ENCODE data around the gene TBC1D3K.
"Not testable (repeated sequence)": the region's sequence is repeated elsewhere in the genome, so short reads cannot be mapped to it uniquely, and the experiment has no call there.

Gene TBC1D3K

DNA sequence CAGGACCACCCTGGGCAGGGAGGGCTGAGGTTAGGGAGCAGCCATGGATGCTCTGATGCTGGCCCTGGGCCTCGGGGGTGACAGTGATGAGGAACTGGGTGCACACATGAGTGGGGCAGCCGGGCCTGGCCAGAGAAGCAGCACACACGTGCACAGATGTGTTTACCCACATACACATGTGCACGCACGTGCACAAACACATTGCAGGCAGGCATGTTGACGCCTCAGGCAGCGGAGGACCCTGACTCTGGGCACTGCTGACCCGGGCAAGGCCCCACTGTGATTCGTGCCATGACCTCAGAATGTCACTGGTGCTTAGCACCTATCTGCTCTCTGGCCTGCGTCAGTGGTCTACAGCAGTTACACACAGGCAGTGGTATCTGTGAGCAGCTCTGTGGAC is at the start of gene TBC1D3K:
TSS of gene TBC1D3K (plus strand) at position 301 of the 400 bp plus-strand sequence. CDS start 1,585 bp downstream, outside the sequence.
- H3K9me3 Mint-ChIP-seq; H3K4me3 Mint-ChIP-seq; H3K27me3 Mint-ChIP-seq (ENCODE audit: low read depth); H3K27ac Mint-ChIP-seq; H3K4me1 Mint-ChIP-seq (ENCODE audit: low read depth); H3K36me3 Mint-ChIP-seq (ENCODE audit: low read depth): not testable (repeated sequence)

GRCh38 chr17:37884516-37884915 is 39.7 kb upstream of the TBC1D3K start:
- Mint-ChIP-seq H3K27ac (peak overlapping the region; percentile 43), H3K4me3 (peak overlapping the region; percentile 38)

DNA sequence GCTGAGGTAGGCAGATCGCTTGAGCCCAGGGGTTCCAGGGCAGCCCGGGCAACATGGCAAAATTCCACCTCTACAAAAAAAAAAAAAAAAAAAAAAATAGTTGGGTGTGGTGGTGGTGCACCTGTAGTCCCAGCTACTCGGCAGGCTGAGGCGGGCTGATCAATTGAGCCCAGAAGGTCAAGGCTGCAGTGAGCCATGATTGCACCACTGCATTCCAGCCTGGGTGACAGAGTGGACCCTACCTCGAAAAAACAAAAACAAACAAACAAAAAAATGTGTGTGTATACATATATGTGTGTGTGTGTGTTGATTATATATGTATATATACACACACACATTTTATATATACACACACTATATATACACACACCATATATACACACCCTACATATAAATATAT is 39.1 kb upstream of the TBC1D3K start:
- H3K4me1 Mint-ChIP-seq (ENCODE audit: low read depth): peaks cover 11% of the 10 kb centered on the region

More at GRCh38 chr17:37884516-37884915, 39.7 kb upstream of the TBC1D3K start:
- H3K4me1 Mint-ChIP-seq (ENCODE audit: low read depth): peaks cover 11% of the 10 kb centered on the region
- H3K36me3 Mint-ChIP-seq (ENCODE audit: low read depth): no peaks in the 10 kb centered on the region
- H3K9me3 Mint-ChIP-seq: no peaks in the 10 kb centered on the region
- peaks cover 5% of the 10 kb centered on the region for H3K27me3 Mint-ChIP-seq (ENCODE audit: low read depth)

GRCh38 chr17:37888881-37889280 is 35.3 kb upstream of the TBC1D3K start:
- Mint-ChIP-seq H3K9me3 (no peaks in the 10 kb centered on the region), H3K27ac (no peak overlapping the region), H3K4me1 (ENCODE audit: low read depth) (peaks cover 9% of the 10 kb centered on the region), H3K36me3 (ENCODE audit: low read depth) (no peaks in the 10 kb centered on the region), H3K27me3 (ENCODE audit: low read depth) (no peaks in the 10 kb centered on the region), H3K4me3 (no peak overlapping the region)

More for the DNA sequence above, 39.1 kb upstream of the TBC1D3K start:
- no peak overlapping the region for H3K4me3 Mint-ChIP-seq
- H3K27me3 Mint-ChIP-seq (ENCODE audit: low read depth): peaks cover 5% of the 10 kb centered on the region
- H3K27ac Mint-ChIP-seq: no peak overlapping the region
- H3K9me3 Mint-ChIP-seq: no peaks in the 10 kb centered on the region
- H3K36me3 Mint-ChIP-seq (ENCODE audit: low read depth): no peaks in the 10 kb centered on the region

GRCh38 chr17:37896961-37897360 is 27.3 kb upstream of the TBC1D3K start:
- H3K27ac Mint-ChIP-seq; H3K9me3 Mint-ChIP-seq; H3K36me3 Mint-ChIP-seq (ENCODE audit: low read depth); H3K27me3 Mint-ChIP-seq (ENCODE audit: low read depth); H3K4me3 Mint-ChIP-seq; H3K4me1 Mint-ChIP-seq (ENCODE audit: low read depth): not testable (repeated sequence)
